DND-41 (cell line): ENCODE data around the gene LILRA6.

ENCODE experiments used
- EZH2 ChIP-seq: IDR thresholded peaks from 3 replicates; pipeline ENCODE4 v1.6.1; 2012; ENCODE audit warnings: borderline replicate concordance, low read depth, mild to moderate bottlenecking, moderate library complexity, low read length, inconsistent platforms; ENCODE audit not compliant: severe bottlenecking
- TF ChIP-seq, protein P1 (sequence below): IDR thresholded peaks from 2 replicates; pipeline ENCODE4 v1.5.1; 2012; ENCODE audit warnings: borderline replicate concordance, low read length, moderate library complexity, mild to moderate bottlenecking; ENCODE audit not compliant: poor library complexity, severe bottlenecking; ENCODE audit errors: extremely low read depth

- TF ChIP-seq, protein P1, sequence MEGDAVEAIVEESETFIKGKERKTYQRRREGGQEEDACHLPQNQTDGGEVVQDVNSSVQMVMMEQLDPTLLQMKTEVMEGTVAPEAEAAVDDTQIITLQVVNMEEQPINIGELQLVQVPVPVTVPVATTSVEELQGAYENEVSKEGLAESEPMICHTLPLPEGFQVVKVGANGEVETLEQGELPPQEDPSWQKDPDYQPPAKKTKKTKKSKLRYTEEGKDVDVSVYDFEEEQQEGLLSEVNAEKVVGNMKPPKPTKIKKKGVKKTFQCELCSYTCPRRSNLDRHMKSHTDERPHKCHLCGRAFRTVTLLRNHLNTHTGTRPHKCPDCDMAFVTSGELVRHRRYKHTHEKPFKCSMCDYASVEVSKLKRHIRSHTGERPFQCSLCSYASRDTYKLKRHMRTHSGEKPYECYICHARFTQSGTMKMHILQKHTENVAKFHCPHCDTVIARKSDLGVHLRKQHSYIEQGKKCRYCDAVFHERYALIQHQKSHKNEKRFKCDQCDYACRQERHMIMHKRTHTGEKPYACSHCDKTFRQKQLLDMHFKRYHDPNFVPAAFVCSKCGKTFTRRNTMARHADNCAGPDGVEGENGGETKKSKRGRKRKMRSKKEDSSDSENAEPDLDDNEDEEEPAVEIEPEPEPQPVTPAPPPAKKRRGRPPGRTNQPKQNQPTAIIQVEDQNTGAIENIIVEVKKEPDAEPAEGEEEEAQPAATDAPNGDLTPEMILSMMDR = no peak
- no peak for TF ChIP-seq EZH2
These were observed 46.1 kb downstream of the LILRA6 start for GRCh38 chr19:54196536-54196935.
